GM12878 (cell line): Measurements from ENCODE around the gene PPA1. TPM values are rescaled to one million over a fixed set of nuclear protein-coding genes. Genes with fewer than 3 reads are reported as not detected.

Source experiments
- ATAC-seq: fragments of 200-7000 bp; cut with Tn5 transposase; 3 replicates; pipeline ENCODE4 v1.9.1; 2020; ENCODE audit warnings: mild to moderate bottlenecking, moderate library complexity
- BruUV-seq: library from RNA; stranded (reverse); fragments of 400-500 nt; replicated peaks from 2 replicates; lab custom pipeline; 2021; lab: Mats Ljungman, UMichigan
- CTCF ChIA-PET: fragments of 300-600 bp; sonication (Branson Sonifier 250); formaldehyde crosslinking; extraction: SDS; loops from one replicate; lab custom pipeline; 2021; ENCODE audit warnings: inconsistent platforms; lab: Yijun Ruan, JAX
- POLR2A ChIA-PET: fragments of 350-600 bp; formaldehyde crosslinking; extraction: SDS; loops from one replicate; lab custom pipeline; 2021; ENCODE audit warnings: inconsistent platforms; lab: Charles Lee
- RAD21 ChIA-PET: fragments of 300-600 bp; sonication (Branson Sonifier 250); formaldehyde crosslinking; loops from one replicate; lab custom pipeline; 2023; ENCODE audit warnings: antibody characterized with exemption; ENCODE audit not compliant: unreplicated experiment; lab: Charles Lee
- SMC1A ChIA-PET: fragments of 300-600 bp; sonication (Branson Sonifier 250); formaldehyde crosslinking; loops from one replicate; lab custom pipeline; 2023; ENCODE audit not compliant: unreplicated experiment, uncharacterized antibody; lab: Charles Lee
- DNase-seq: peaks from one replicate; pipeline ENCODE4 v3.0.0-alpha.2; 2011; ENCODE audit warnings: low read depth, low spot score
- FAIRE-seq: peaks from 3 replicates; lab custom pipeline; 2011; peaks lifted over from hg19 to GRCh38; lab: Jason Lieb, UNC
- H2AFZ ChIP-seq: 2 replicates; pipeline ENCODE4 v1.6.0; 2011; ENCODE audit warnings: low read depth, low read length, control low read depth; ENCODE audit not compliant: control insufficient read depth
- H3K27ac ChIP-seq: 2 replicates; pipeline ENCODE4 v1.5.1; 2011; ENCODE audit warnings: control low read depth; ENCODE audit not compliant: control insufficient read depth, insufficient read depth
- H3K27me3 ChIP-seq, 2 experiments: replicated peaks in 1 of 2; 2 replicates each; pipeline versions ENCODE4 v1.6.0 to v1.6.1; 2011; ENCODE audit warnings: low read length in 1 of 2; ENCODE audit not compliant: control insufficient read depth in 2 of 2, insufficient read depth in 2 of 2
- H3K36me3 ChIP-seq, 2 experiments: 2 replicates each; pipeline ENCODE4 v1.5.1; 2011; ENCODE audit warnings: low read length in 1 of 2; ENCODE audit not compliant: control insufficient read depth in 2 of 2, insufficient read depth in 2 of 2
- H3K4me1 ChIP-seq: 2 replicates; pipeline ENCODE4 v1.6.1; 2011; ENCODE audit warnings: mild to moderate bottlenecking, low read length, moderate library complexity, mixed read lengths; ENCODE audit not compliant: control insufficient read depth, insufficient read depth
- H3K4me2 ChIP-seq: 2 replicates; pipeline ENCODE4 v1.6.0; 2011; ENCODE audit warnings: control low read depth; ENCODE audit not compliant: control insufficient read depth, insufficient read depth
- H3K4me3 ChIP-seq: fragments of 200-600 bp; sonication (generic); 2 replicates; pipeline ENCODE4 v1.5.1; 2016
- H3K79me2 ChIP-seq: 2 replicates; pipeline ENCODE4 v1.6.0; 2011; ENCODE audit warnings: low read length; ENCODE audit not compliant: control insufficient read depth, insufficient read depth
- H3K9ac ChIP-seq: 2 replicates; pipeline ENCODE4 v1.8.0; 2011; ENCODE audit warnings: low read length, control low read depth, mixed read lengths; ENCODE audit not compliant: control insufficient read depth, insufficient read depth
- H3K9me3 ChIP-seq: replicated peaks from 3 replicates; pipeline ENCODE4 v1.5.1; 2011; ENCODE audit warnings: mild to moderate bottlenecking, low read length; ENCODE audit not compliant: control insufficient read depth, insufficient read depth
- H4K20me1 ChIP-seq: 2 replicates; pipeline ENCODE4 v1.6.0; 2011; ENCODE audit not compliant: control insufficient read depth, insufficient read depth
- ATF7 ChIP-seq: fragments of 450-650 bp; IDR thresholded peaks from 2 replicates; pipeline ENCODE4 v1.6.1; 2016; ENCODE audit warnings: low read depth, mild to moderate bottlenecking
- BHLHE40 ChIP-seq, 2 experiments: fragments of 450-650 bp in 1 of 2; IDR thresholded peaks; 2 replicates each; pipeline ENCODE4 v1.6.1; 2011 to 2017; ENCODE audit warnings: low read depth in 2 of 2, borderline replicate concordance in 1 of 2, improper control_type of control experiment in 1 of 2, low read length in 1 of 2, mild to moderate bottlenecking in 1 of 2
- CREM ChIP-seq: IDR thresholded peaks from 2 replicates; pipeline ENCODE4 v1.6.1; 2014; ENCODE audit warnings: antibody characterized with exemption, low read depth
- EED ChIP-seq: sonication (generic); IDR thresholded peaks from 2 replicates; pipeline ENCODE4 v1.6.1; 2016; ENCODE audit warnings: antibody characterized with exemption, low read depth
- GATAD2B ChIP-seq: fragments of 450-650 bp; conservative IDR thresholded peaks from 2 replicates; pipeline ENCODE4 v1.6.1; 2017; ENCODE audit warnings: low read depth, mild to moderate bottlenecking, moderate library complexity
- IKZF1 ChIP-seq: fragments of 450-650 bp; conservative IDR thresholded peaks from 2 replicates; pipeline ENCODE4 v1.6.1; 2017; ENCODE audit warnings: antibody characterized with exemption, mild to moderate bottlenecking
- IKZF2 ChIP-seq, 2 experiments: fragments of 450-650 bp; IDR thresholded peaks; 2 replicates each; pipeline ENCODE4 v1.6.1; 2017; ENCODE audit warnings: mild to moderate bottlenecking in 2 of 2, moderate library complexity in 2 of 2
- IRF5 ChIP-seq: fragments of 450-650 bp; IDR thresholded peaks from 2 replicates; pipeline ENCODE4 v1.6.1; 2017; ENCODE audit warnings: borderline replicate concordance
- MEF2A ChIP-seq: IDR thresholded peaks from 2 replicates; pipeline ENCODE4 v1.6.1; 2011; ENCODE audit warnings: low read depth, mild to moderate bottlenecking, low read length, moderate library complexity; ENCODE audit not compliant: insufficient read depth
- NBN ChIP-seq: fragments of 450-650 bp; IDR thresholded peaks from 2 replicates; pipeline ENCODE4 v1.6.1; 2016
- SKIL ChIP-seq: fragments of 450-650 bp; IDR thresholded peaks from 2 replicates; pipeline ENCODE4 v1.6.1; 2017; ENCODE audit warnings: mild to moderate bottlenecking, low read depth, inconsistent platforms; ENCODE audit not compliant: poor library complexity, severe bottlenecking
- SPI1 ChIP-seq: IDR thresholded peaks from 2 replicates; pipeline ENCODE4 v1.6.1; 2011; ENCODE audit warnings: low read depth, mild to moderate bottlenecking, low read length, moderate library complexity, borderline replicate concordance; ENCODE audit not compliant: insufficient read depth
- ZZZ3 ChIP-seq: IDR thresholded peaks from 2 replicates; pipeline ENCODE4 v1.6.1; 2011; ENCODE audit warnings: low read depth; ENCODE audit not compliant: control insufficient read depth, insufficient read length
- WGBS: methylation state at CpG from one replicate; pipeline ENCODE4 v1.1.6; 2016; ENCODE audit warnings: low lambda C conversion rate; ENCODE audit not compliant: insufficient replicate concordance, insufficient coverage; ENCODE audit errors: missing lambda C conversion rate; 5-methylcytosine and 5-hydroxymethylcytosine counted together
- in situ Hi-C: fragments of 300-500 bp; cut with MboI; formaldehyde crosslinking; loops from 9 replicates; pipeline ENCODE4 v1.14.3; 2018; ENCODE audit warnings: mixed read lengths
- intact Hi-C: fragments of 100-400 bp; cut with micrococcal nuclease; formaldehyde crosslinking; loops from one replicate; pipeline ENCODE4 v1.14.2; 2022; ENCODE audit not compliant: unreplicated experiment
- polyA plus RNA-seq, 11 experiments: library from polyadenylated mRNA; depleted of rRNA in 4 of 11; unstranded in 6 of 11; stranded (reverse) in 5 of 11; fragments of >200 nt; fragmentation: Nextera tagmentation in 4 of 11; fragmentation: Illumina TruSeq in 1 of 11; extraction: Ambion mirVana in 4 of 11; extraction: Trizol in 1 of 11; gene quantifications; 1 replicate in 1 of 11; 2 replicates in 10 of 11; pipeline versions ENCODE4 v1.2.1 to v1.2.3, GENCODE V29; 2011 to 2016; ENCODE audit warnings: inconsistent platforms in 2 of 11, missing spikeins in 2 of 11, low read depth in 1 of 11
- total RNA-seq, 4 experiments: library from RNA; depleted of rRNA in 3 of 4; stranded (reverse); fragments of >200 nt in 3 of 4; fragmentation: Illumina TruSeq in 1 of 4; extraction: Trizol in 1 of 4; gene quantifications; 2 replicates each; pipeline versions ENCODE4 v1.2.1 to v1.2.3, GENCODE V29; 2013 to 2021
- TF ChIP-seq, protein P1 (sequence below): fragments of 450-650 bp; conservative IDR thresholded peaks from 2 replicates; pipeline ENCODE4 v1.6.1; 2017; ENCODE audit warnings: mild to moderate bottlenecking, moderate library complexity
- TF ChIP-seq, protein P2 (sequence below): IDR thresholded peaks from 2 replicates; pipeline ENCODE4 v1.6.1; 2012; ENCODE audit warnings: low read length, inconsistent platforms

The PPA1 gene
- total and polyA plus RNA-seq, 10 of the 15 experiments (the other 5 are each of a cell fraction or from before 2014, with no cell fraction given): 224 to 452 (median 346) TPM

DNA sequence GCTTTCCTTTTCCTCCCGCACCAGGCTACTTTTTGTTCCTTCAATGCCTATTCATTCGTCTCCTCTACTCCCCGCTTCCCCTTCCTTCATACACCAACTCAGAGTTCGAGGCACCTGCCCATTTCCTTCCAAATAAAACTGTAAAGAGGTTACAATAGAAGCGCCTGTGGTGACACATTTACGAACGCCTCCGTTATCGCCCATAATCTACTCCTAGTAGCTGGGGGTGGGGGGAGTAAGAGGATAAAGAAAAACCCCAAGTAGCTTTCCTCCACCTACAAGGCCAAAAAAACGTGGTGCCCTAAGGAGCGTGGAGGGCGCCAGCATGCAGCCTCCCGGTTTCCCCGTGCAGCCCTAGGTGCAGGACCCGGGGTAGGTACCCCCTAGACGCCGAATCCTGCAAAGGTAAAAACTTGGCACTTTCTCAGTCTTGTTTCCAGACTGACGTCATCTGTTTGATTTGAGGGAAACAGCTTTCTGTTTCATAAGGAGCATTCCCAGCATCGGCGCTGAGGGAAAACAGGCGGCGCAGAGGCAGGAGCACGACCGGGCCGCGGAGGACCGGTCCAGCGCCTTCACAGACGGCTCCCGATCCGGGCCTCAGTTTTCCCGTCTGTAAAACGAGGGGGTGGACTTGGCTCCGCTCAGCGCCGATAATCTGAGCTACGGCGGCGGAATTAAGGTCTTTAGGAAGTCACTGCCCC, 922 bp downstream of the PPA1 start:
- peak; percentile 31 for FAIRE-seq
- no peak for DNase-seq
- CTCF ChIA-PET: interaction anchor here (0.6 to 4.3 kb wide), 15 partner anchors 9 to 132 kb away, joined by 3 to 56 read pairs (median 6); partner anchors contain the start of gene TYSND1
- Histone ChIP-seq H3K79me2 (peaks cover 59% of the 10 kb centered on the region), H3K4me3 (peak overlapping the region; percentile 93), H3K4me2 (peak overlapping the region; percentile 80), H3K27ac (peak overlapping the region; percentile 76), H3K27me3 (no peaks in the 10 kb centered on the region), H3K4me1 (no peaks in the 10 kb centered on the region), H4K20me1 (no peaks in the 10 kb centered on the region), H3K9me3 (no peaks in the 10 kb centered on the region), H3K36me3 (peaks cover 0 to 15% of the 10 kb centered on the region in 2 experiments; a peak in 3 of 4 replicates), H2AFZ (peak overlapping the region; percentile 57), H3K9ac (peak overlapping the region; percentile 90)
- RAD21 ChIA-PET: interaction anchor here (1.0 to 18.9 kb wide), 8 partner anchors 10 to 129 kb away, joined by 3 to 675 read pairs (median 10); partner anchors contain the start of gene TYSND1
- SMC1A ChIA-PET: interaction anchor here (0.6 to 3.5 kb wide), 19 partner anchors 9 to 140 kb away, joined by 3 to 48 read pairs (median 6); no protein-coding TSS in a partner anchor
- no TSS peak for BruUV-seq
- intact Hi-C loops: loop anchor here (5.0 kb wide), 1 partner anchor 40 kb away; no protein-coding TSS in a partner anchor
- POLR2A ChIA-PET: interaction anchor here (0.6 to 4.3 kb wide), 20 partner anchors 9 to 949 kb away, joined by 3 to 24 read pairs (median 4); partner anchors contain the start of genes SAR1A and TYSND1
- in situ Hi-C loops: no loop called here
- peak; percentile 18 for ATAC-seq
- 2% methylated on average over 39 of the region's 39 CpGs for WGBS
- TF ChIP-seq IRF5 (no peak), ATF7 (peak; percentile 94), ZZZ3 (no peak), GATAD2B (peak; percentile 6; the same call in 1 of the 2 replicates), NBN (0 out of 2 replicates have a peak, but pooled peaks have one; percentile 46), IKZF2 (IDR thresholded peaks at IDR 0.05) (peak; percentile 46 to 53; a peak in 2 of 4 replicates), SPI1 (peak; percentile 51; the same call in 1 of the 2 replicates), CREM (no peak), MEF2A (no peak), EED (peak; percentile 42; the same call in 1 of the 2 replicates), BHLHE40 (IDR thresholded peaks at IDR 0.05; ENCODE audit: borderline replicate concordance in 1 of 2, low read depth in 2 of 2, low read length in 1 of 2) (peak in 1 of 2 experiments; percentile 17; a peak in 1 of 4 replicates), IKZF1 (peak; percentile 52), SKIL (peak; percentile 33)
- TF ChIP-seq, protein P1, sequence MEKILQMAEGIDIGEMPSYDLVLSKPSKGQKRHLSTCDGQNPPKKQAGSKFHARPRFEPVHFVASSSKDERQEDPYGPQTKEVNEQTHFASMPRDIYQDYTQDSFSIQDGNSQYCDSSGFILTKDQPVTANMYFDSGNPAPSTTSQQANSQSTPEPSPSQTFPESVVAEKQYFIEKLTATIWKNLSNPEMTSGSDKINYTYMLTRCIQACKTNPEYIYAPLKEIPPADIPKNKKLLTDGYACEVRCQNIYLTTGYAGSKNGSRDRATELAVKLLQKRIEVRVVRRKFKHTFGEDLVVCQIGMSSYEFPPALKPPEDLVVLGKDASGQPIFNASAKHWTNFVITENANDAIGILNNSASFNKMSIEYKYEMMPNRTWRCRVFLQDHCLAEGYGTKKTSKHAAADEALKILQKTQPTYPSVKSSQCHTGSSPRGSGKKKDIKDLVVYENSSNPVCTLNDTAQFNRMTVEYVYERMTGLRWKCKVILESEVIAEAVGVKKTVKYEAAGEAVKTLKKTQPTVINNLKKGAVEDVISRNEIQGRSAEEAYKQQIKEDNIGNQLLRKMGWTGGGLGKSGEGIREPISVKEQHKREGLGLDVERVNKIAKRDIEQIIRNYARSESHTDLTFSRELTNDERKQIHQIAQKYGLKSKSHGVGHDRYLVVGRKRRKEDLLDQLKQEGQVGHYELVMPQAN: 0 out of 2 replicates have a peak, but pooled peaks have one; percentile 26
- TF ChIP-seq, protein P2, sequence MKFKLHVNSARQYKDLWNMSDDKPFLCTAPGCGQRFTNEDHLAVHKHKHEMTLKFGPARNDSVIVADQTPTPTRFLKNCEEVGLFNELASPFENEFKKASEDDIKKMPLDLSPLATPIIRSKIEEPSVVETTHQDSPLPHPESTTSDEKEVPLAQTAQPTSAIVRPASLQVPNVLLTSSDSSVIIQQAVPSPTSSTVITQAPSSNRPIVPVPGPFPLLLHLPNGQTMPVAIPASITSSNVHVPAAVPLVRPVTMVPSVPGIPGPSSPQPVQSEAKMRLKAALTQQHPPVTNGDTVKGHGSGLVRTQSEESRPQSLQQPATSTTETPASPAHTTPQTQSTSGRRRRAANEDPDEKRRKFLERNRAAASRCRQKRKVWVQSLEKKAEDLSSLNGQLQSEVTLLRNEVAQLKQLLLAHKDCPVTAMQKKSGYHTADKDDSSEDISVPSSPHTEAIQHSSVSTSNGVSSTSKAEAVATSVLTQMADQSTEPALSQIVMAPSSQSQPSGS: peak; percentile 41; the same call in 1 of the 2 replicates
